GM10266 (cell line): ENCODE results near the gene FBXW11.

Experiments used
- DNase-seq: peaks from one replicate; pipeline ENCODE4 v3.0.0; 2012; ENCODE audit errors: extremely low spot score
- CTCF ChIP-seq: IDR thresholded peaks from 2 replicates; pipeline ENCODE4 v1.5.1; 2012; ENCODE audit warnings: mild to moderate bottlenecking, low read depth; ENCODE audit not compliant: control insufficient read depth, insufficient read depth; ENCODE audit errors: missing control alignments

The FBXW11 gene

DNA sequence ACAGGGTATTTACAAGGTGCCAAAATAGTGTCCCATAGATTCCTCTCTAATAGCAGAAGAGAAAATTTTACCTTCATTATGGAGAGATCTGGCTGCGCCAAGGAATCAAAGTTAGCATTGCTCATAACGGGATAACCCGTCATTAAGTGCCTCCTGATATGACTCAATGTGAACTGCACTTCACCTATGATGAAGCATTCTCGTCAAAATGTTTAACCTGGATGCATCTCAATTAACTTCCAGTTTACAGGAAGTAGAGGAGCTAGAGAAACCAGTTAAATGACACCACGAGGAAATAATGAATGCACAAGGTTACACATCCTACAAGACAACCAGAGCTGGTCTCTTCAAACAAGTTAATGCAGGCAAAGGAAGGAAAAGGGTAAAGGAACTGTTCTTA is 17.2 kb downstream of the FBXW11 start:
- TF ChIP-seq CTCF, result no peak
- DNase-seq, result peak; percentile 23

- DNase-seq, result no peak
Observed at GRCh38 chr5:171986772-171987171, 19.7 kb downstream of the FBXW11 start.

DNA sequence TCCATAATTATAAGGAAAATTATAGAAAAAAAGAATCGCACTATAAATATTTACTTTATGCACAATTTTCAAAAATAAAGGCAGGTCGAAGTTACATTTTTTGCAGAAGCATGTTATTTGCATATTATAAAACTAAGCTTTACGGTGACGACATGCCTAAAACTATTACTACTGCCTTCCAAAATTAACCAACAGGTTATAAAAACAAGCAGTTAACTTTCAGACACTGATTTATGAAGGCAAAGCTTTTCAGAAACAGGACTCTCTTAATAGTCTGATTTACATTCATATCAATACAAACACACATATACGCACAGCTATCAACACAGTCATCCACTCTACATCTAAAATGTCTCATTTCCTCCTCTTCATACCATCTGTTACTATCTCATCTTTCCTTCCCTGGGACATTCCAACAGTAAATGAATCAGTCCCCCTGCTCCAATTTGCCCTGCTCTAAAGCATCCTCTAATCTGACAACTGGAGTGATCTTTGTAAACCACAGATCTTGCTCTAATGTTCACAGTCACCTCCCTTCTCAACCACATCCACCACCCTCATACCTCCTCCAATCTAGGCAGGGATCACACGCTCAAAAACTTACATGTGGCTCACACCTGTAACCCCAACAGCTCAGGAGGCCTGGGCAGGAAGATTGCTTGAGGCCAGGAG is 21.6 kb downstream of the FBXW11 start:
- no peak for DNase-seq
- no peak for TF ChIP-seq CTCF

More at GRCh38 chr5:171986772-171987171, 19.7 kb downstream of the FBXW11 start:
- no peak for TF ChIP-seq CTCF

- DNase-seq, result no peak
- no peak for TF ChIP-seq CTCF
Observed at GRCh38 chr5:171981847-171982246, 24.6 kb downstream of the FBXW11 start.

- no peak for TF ChIP-seq CTCF
- no peak for DNase-seq
Observed at GRCh38 chr5:171980792-171981191, 25.6 kb downstream of the FBXW11 start.

GRCh38 chr5:171979606-171980005 is 26.8 kb downstream of the FBXW11 start:
- TF ChIP-seq CTCF, result no peak
- no peak for DNase-seq

DNA sequence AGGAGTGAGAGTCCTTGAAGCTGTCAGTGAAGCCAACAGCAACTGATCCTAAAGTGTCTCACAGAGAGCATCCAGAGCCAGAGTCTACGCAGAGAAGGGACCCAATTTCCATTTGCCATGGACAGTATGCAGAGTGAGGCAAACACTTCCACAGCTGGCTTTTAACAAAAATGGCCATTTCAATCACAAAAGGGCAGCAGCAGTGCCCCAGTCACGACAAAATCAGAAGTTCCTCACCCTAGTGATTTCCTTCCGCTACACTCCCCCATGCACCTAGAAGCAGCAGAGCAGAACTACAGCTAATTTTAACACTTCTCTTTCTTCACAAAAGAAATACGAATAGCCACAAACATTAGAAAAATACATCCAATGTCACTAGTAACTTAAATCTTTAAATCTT is 27.9 kb downstream of the FBXW11 start:
- DNase-seq, result no peak
- no peak for TF ChIP-seq CTCF
